GM18873 (cell line): ENCODE data around the gene CCNT1.
"Not testable (repeated sequence)": the region's sequence is repeated elsewhere in the genome, so short reads cannot be mapped to it uniquely, and the experiment has no call there.

Experiments
- ATAC-seq: cut with Tn5 transposase; IDR thresholded peaks from one replicate; pipeline ENCODE4 v1.9.1; 2021; ENCODE audit warnings: mild to moderate bottlenecking, moderate library complexity, moderate number of reproducible peaks; ENCODE audit not compliant: unreplicated experiment, low FRiP score

CCNT1 gene

GRCh38 chr12:48693572-48693971 lies 22.9 kb downstream of the CCNT1 start:
- no peak for ATAC-seq

- no peak for ATAC-seq
These were observed 24.6 kb downstream of the CCNT1 start for GRCh38 chr12:48691826-48692487.

- no peak for ATAC-seq
These were observed 25.5 kb downstream of the CCNT1 start for GRCh38 chr12:48690990-48691389.

GRCh38 chr12:48690436-48690835 lies 26.1 kb downstream of the CCNT1 start:
- no peak for ATAC-seq

GRCh38 chr12:48688836-48689235 lies 27.7 kb downstream of the CCNT1 start:
- no peak for ATAC-seq

GRCh38 chr12:48687592-48687991 lies 28.9 kb downstream of the CCNT1 start:
- no peak for ATAC-seq

- ATAC-seq = no peak
These were observed 29.7 kb downstream of the CCNT1 start for GRCh38 chr12:48686615-48687334.

- ATAC-seq = no peak
These were observed 30.4 kb downstream of the CCNT1 start for GRCh38 chr12:48686037-48686595.

- no peak for ATAC-seq
These were observed 33.0 kb downstream of the CCNT1 start for GRCh38 chr12:48683534-48683933.

GRCh38 chr12:48682927-48683326 lies 33.6 kb downstream of the CCNT1 start:
- no peak for ATAC-seq

GRCh38 chr12:48682533-48682905 lies 34.0 kb downstream of the CCNT1 start:
- not testable (repeated sequence) for ATAC-seq

GRCh38 chr12:48681710-48682532 lies 34.6 kb downstream of the CCNT1 start, which contains the start of gene KANSL2:
Gene KANSL2, minus strand, starts transcription at chr12:48682238. Its CDS starts 606 bp downstream, at chr12:48681632.
- peak; percentile 99 for ATAC-seq

- ATAC-seq = no peak
These were observed 35.2 kb downstream of the CCNT1 start for GRCh38 chr12:48681399-48681709.

- ATAC-seq = no peak
These were observed 35.6 kb downstream of the CCNT1 start for GRCh38 chr12:48680861-48681260.

GRCh38 chr12:48678551-48679185 lies 37.8 kb downstream of the CCNT1 start:
- no peak for ATAC-seq

GRCh38 chr12:48671231-48671856 lies 45.2 kb downstream of the CCNT1 start:
- ATAC-seq = no peak

- ATAC-seq = no peak
These were observed 47.5 kb downstream of the CCNT1 start for GRCh38 chr12:48668996-48669395.

GRCh38 chr12:48659863-48660262 lies 56.6 kb downstream of the CCNT1 start:
- ATAC-seq = no peak

- no peak for ATAC-seq
These were observed 64.8 kb downstream of the CCNT1 start for GRCh38 chr12:48651681-48652080.

GRCh38 chr12:48645354-48645753 lies 71.2 kb downstream of the CCNT1 start:
- not testable (repeated sequence) for ATAC-seq
